Activated CD8-positive, alpha-beta T cell treated with anti-CD3 and anti-CD28 coated beads for 36 hours (primary cell): ENCODE measurements around the gene ELOB. TPM values are rescaled to one million over a fixed set of nuclear protein-coding genes. Genes with fewer than 3 reads are reported as not detected.

Experiments used
- ATAC-seq: fragments of 200-7000 bp; cut with Tn5 transposase; one replicate; pipeline ENCODE4 v1.10.0; 2021; ENCODE audit warnings: mild to moderate bottlenecking, moderate library complexity
- CTCF ChIA-PET: fragments of 350-600 bp; sonication (Branson Sonifier 250); formaldehyde crosslinking; loops from one replicate; lab custom pipeline; 2021; ENCODE audit warnings: antibody characterized with exemption; lab: Charles Lee
- POLR2A ChIA-PET: fragments of 350-600 bp; sonication (Branson Sonifier 250); formaldehyde crosslinking; loops from one replicate; lab custom pipeline; 2021; ENCODE audit warnings: antibody characterized with exemption; lab: Charles Lee
- DNase-seq: peaks from one replicate; pipeline ENCODE4 v3.0.0-alpha.2; 2020
- H3K27ac Mint-ChIP-seq: one replicate; pipeline ENCODE4 v1.8.0; 2021; ENCODE audit warnings: mild to moderate bottlenecking, mixed read lengths
- H3K27me3 Mint-ChIP-seq: one replicate; pipeline ENCODE4 v1.8.0; 2021; ENCODE audit warnings: mixed read lengths
- H3K36me3 Mint-ChIP-seq: one replicate; pipeline ENCODE4 v1.8.0; 2021; ENCODE audit warnings: low read depth, mixed read lengths
- H3K4me1 Mint-ChIP-seq: one replicate; pipeline ENCODE4 v1.8.0; 2021; ENCODE audit warnings: low read depth, mixed read lengths
- H3K4me3 Mint-ChIP-seq: one replicate; pipeline ENCODE4 v1.8.0; 2021; ENCODE audit warnings: mild to moderate bottlenecking, moderate library complexity, mixed read lengths
- H3K9me3 Mint-ChIP-seq: one replicate; pipeline ENCODE4 v1.8.0; 2021; ENCODE audit warnings: mixed read lengths
- CTCF ChIP-seq: fragments of 200-600 bp; IDR thresholded peaks from one replicate; pipeline ENCODE4 v1.8.0; 2022; ENCODE audit warnings: antibody characterized with exemption, mild to moderate bottlenecking
- intact Hi-C: fragments of 100-400 bp; cut with micrococcal nuclease; formaldehyde crosslinking; loops from one replicate; pipeline ENCODE4 v1.10.0; 2022
- total RNA-seq, 2 experiments: library from RNA; stranded (reverse); gene quantifications; one replicate each; pipeline ENCODE4 v1.2.3, GENCODE V29; 2021

ELOB gene
- total RNA-seq, 2 experiments from 2014 or later = 174 to 178 TPM

GRCh38 chr16:2795395-2796143, 18.5 kb upstream of the ELOB start:
- DNase-seq = no peak
- peaks cover 7% of the 10 kb centered on the region for H3K27me3 Mint-ChIP-seq

GRCh38 chr16:2792940-2793339, 15.9 kb upstream of the ELOB start:
- Mint-ChIP-seq H3K4me1 (no peaks in the 10 kb centered on the region), H3K27me3 (peaks cover 7% of the 10 kb centered on the region), H3K9me3 (no peaks in the 10 kb centered on the region), H3K27ac (no peak overlapping the region), H3K4me3 (no peak overlapping the region), H3K36me3 (no peaks in the 10 kb centered on the region)
- ChIA-PET POLR2A (no interaction called here), CTCF (interaction anchor here (1.2 to 1.7 kb wide), 2 partner anchors 8 to 9 kb away, joined by 3 to 4 read pairs; no protein-coding TSS in a partner anchor)
- DNase-seq (no peak), ATAC-seq (no peak)
- no peak for TF ChIP-seq CTCF
- intact Hi-C loops = no loop called here

More at GRCh38 chr16:2795395-2796143, 18.5 kb upstream of the ELOB start:
- TF ChIP-seq CTCF = no peak
- ATAC-seq = no peak
- Mint-ChIP-seq H3K9me3 (no peaks in the 10 kb centered on the region), H3K36me3 (no peaks in the 10 kb centered on the region), H3K4me1 (no peaks in the 10 kb centered on the region), H3K27ac (no peak overlapping the region), H3K4me3 (no peak overlapping the region)
- ChIA-PET CTCF (no interaction called here), POLR2A (no interaction called here)
- intact Hi-C loops = no loop called here

GRCh38 chr16:2791174-2791573, 14.1 kb upstream of the ELOB start:
- POLR2A ChIA-PET = interaction anchor here (1.3 kb wide), 1 partner anchor 20 kb away, joined by 5 read pairs; no protein-coding TSS in a partner anchor
- no peak for TF ChIP-seq CTCF
- ATAC-seq (no peak), DNase-seq (no peak)
- H3K36me3 Mint-ChIP-seq = no peaks in the 10 kb centered on the region
- H3K27me3 Mint-ChIP-seq = peaks cover 9% of the 10 kb centered on the region
- H3K4me3 Mint-ChIP-seq = no peak overlapping the region
- CTCF ChIA-PET = interaction anchor here (1.0 to 1.5 kb wide), 2 partner anchors 48 to 77 kb away, joined by 3 to 6 read pairs; no protein-coding TSS in a partner anchor
- peaks cover under 1% of the 10 kb centered on the region for H3K4me1 Mint-ChIP-seq
- no peak overlapping the region for H3K27ac Mint-ChIP-seq
- no peaks in the 10 kb centered on the region for H3K9me3 Mint-ChIP-seq
- intact Hi-C loops = no loop called here

DNA sequence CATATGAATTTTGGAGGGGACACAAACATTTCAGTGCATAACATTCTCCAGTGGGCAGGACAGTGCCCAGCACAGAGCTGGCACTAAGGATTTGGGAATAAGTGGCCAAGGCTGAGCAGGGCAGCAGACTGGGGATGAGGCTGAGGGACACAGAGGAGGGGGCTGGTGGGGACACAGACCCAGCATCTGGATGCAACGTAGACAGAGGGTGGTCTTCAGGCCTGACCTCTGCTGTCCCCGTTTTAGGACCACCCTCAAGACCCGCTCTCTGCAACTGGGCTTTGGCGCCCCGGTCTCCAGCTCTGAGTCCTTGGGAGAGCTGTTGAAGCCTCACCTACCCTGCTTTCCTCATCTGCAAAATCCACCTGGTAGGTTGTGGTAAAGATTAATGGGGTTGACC, 13.6 kb upstream of the ELOB start:
- Mint-ChIP-seq H3K4me1 (peaks cover 3% of the 10 kb centered on the region), H3K4me3 (no peak overlapping the region), H3K27ac (no peak overlapping the region), H3K9me3 (no peaks in the 10 kb centered on the region), H3K27me3 (peaks cover 9% of the 10 kb centered on the region), H3K36me3 (no peaks in the 10 kb centered on the region)
- ChIA-PET POLR2A (no interaction called here), CTCF (interaction anchor here (1.0 to 1.5 kb wide), 2 partner anchors 49 to 78 kb away, joined by 3 to 6 read pairs; no protein-coding TSS in a partner anchor)
- intact Hi-C loops = no loop called here
- DNase-seq = no peak
- TF ChIP-seq CTCF = no peak
- no peak for ATAC-seq

GRCh38 chr16:2787961-2788360, 10.9 kb upstream of the ELOB start:
- Mint-ChIP-seq H3K9me3 (no peaks in the 10 kb centered on the region), H3K27me3 (peaks cover 2% of the 10 kb centered on the region), H3K4me1 (peaks cover 7% of the 10 kb centered on the region), H3K36me3 (no peaks in the 10 kb centered on the region), H3K4me3 (no peak overlapping the region), H3K27ac (no peak overlapping the region)
- DNase-seq (no peak), ATAC-seq (no peak)
- ChIA-PET POLR2A (interaction anchor here (0.6 kb wide), 1 partner anchor 9 kb away, joined by 3 read pairs; no protein-coding TSS in a partner anchor), CTCF (interaction anchor here (0.5 to 0.8 kb wide), 2 partner anchors 52 to 89 kb away, joined by 3 read pairs; no protein-coding TSS in a partner anchor)
- intact Hi-C loops = no loop called here
- TF ChIP-seq CTCF = no peak
